ENCODE data around the gene TPO. TPM values are rescaled to one million over a fixed set of nuclear protein-coding genes. Genes with fewer than 3 reads are reported as not detected.

The TPO gene
- total and polyA plus RNA-seq, 11 donors, result 3.0 to 13.8 (median 8.4) TPM

GRCh38 chr2:1400943-1401735 lies 12.1 kb upstream of the TPO start:
- no peaks in the 10 kb centered on the region for H3K4me1 ChIP-seq
- H3K36me3 ChIP-seq, result no peaks in the 10 kb centered on the region
- ATAC-seq (no peak), DNase-seq (no peak)
- TF ChIP-seq, protein P1, sequence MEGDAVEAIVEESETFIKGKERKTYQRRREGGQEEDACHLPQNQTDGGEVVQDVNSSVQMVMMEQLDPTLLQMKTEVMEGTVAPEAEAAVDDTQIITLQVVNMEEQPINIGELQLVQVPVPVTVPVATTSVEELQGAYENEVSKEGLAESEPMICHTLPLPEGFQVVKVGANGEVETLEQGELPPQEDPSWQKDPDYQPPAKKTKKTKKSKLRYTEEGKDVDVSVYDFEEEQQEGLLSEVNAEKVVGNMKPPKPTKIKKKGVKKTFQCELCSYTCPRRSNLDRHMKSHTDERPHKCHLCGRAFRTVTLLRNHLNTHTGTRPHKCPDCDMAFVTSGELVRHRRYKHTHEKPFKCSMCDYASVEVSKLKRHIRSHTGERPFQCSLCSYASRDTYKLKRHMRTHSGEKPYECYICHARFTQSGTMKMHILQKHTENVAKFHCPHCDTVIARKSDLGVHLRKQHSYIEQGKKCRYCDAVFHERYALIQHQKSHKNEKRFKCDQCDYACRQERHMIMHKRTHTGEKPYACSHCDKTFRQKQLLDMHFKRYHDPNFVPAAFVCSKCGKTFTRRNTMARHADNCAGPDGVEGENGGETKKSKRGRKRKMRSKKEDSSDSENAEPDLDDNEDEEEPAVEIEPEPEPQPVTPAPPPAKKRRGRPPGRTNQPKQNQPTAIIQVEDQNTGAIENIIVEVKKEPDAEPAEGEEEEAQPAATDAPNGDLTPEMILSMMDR (IDR thresholded peaks at IDR 0.05), result no peak
- no peak for TF ChIP-seq POLR2A (IDR thresholded peaks at IDR 0.05)
- no peak overlapping the region for H3K4me3 ChIP-seq
- no peaks in the 10 kb centered on the region for H3K27me3 ChIP-seq
- WGBS, 4 donors, result 79 to 85% (median 83%) methylated on average over 8 of the region's 8 CpGs
- intact Hi-C loops (cut with DNase I), result no loop called here
- H3K27ac ChIP-seq, result no peak overlapping the region
- no peaks in the 10 kb centered on the region for H3K9me3 ChIP-seq

- Histone ChIP-seq H3K9me3 (no peaks in the 10 kb centered on the region), H3K27ac (no peak overlapping the region), H3K36me3 (no peaks in the 10 kb centered on the region), H3K27me3 (peaks cover 0 to 6% (median 0%) of the 10 kb centered on the region in 9 donors), H3K4me1 (no peaks in the 10 kb centered on the region), H3K4me3 (no peak overlapping the region)
- TF ChIP-seq POLR2A (IDR thresholded peaks at IDR 0.05), result no peak
- TF ChIP-seq, protein P1 (IDR thresholded peaks at IDR 0.05), result no peak
- no peak for DNase-seq
- ATAC-seq, result no peak
- WGBS, 4 donors, result 68 to 85% (median 76%) methylated on average over 9 of the region's 9 CpGs
- intact Hi-C loops (cut with DNase I), result no loop called here
Observed at GRCh38 chr2:1402064-1402463, 11.2 kb upstream of the TPO start.

DNA sequence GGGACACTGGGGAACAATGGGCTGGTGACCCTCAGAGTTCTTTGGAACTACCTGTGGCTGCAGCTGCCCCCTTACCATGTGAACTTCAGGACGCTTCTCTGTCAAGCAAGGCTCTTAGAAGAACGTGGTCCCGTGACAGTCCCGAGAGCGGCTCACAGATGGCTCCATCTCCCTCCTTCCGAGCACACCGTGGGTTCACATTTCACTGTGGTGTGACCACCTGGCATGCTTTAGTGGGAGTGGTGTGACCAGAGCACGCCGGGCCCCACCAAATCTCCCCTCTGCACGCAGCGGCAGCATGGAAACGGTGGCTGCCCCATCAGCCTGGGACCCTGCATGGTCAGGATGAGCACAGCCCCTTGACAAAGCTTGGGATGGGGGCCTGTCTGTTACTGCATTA lies 9.7 kb upstream of the TPO start:
- no peak for DNase-seq
- no peak for ATAC-seq
- Histone ChIP-seq H3K9me3 (no peaks in the 10 kb centered on the region), H3K27ac (no peak overlapping the region), H3K4me1 (no peaks in the 10 kb centered on the region), H3K36me3 (peaks cover 0 to 3% (median 0%) of the 10 kb centered on the region in 9 donors), H3K4me3 (no peak overlapping the region), H3K27me3 (peaks cover 0 to 6% (median 0%) of the 10 kb centered on the region in 9 donors)
- TF ChIP-seq, protein P1 (IDR thresholded peaks at IDR 0.05), result no peak
- TF ChIP-seq POLR2A (IDR thresholded peaks at IDR 0.05), result no peak
- 93 to 97% (median 95%) methylated on average over 5 to 12 of the region's 12 CpGs for WGBS, 4 donors
- intact Hi-C loops (cut with DNase I), result no loop called here

- WGBS, 4 donors, result 87 to 90% (median 88%) methylated on average over 1 of the region's 1 CpG
Observed at GRCh38 chr2:1405124-1405523, 8.1 kb upstream of the TPO start.

More at GRCh38 chr2:1405124-1405523, 8.1 kb upstream of the TPO start:
- Histone ChIP-seq H3K9me3 (no peaks in the 10 kb centered on the region), H3K27me3 (peaks cover 0 to 6% (median 0%) of the 10 kb centered on the region in 9 donors), H3K36me3 (peaks cover 0 to 5% (median 0%) of the 10 kb centered on the region in 9 donors), H3K4me3 (no peak overlapping the region), H3K4me1 (no peaks in the 10 kb centered on the region), H3K27ac (no peak overlapping the region)
- TF ChIP-seq POLR2A (IDR thresholded peaks at IDR 0.05), result no peak
- TF ChIP-seq, protein P1 (IDR thresholded peaks at IDR 0.05), result no peak
- intact Hi-C loops (cut with DNase I), result no loop called here
- ATAC-seq (no peak), DNase-seq (no peak)
